ENCODE measurements around the gene GHSR. TPM values are rescaled to one million over a fixed set of nuclear protein-coding genes. Genes with fewer than 3 reads are reported as not detected.

Gene GHSR
- total and polyA plus RNA-seq, 4 donors: not detected

GRCh38 chr3:172465281-172465680, 17.0 kb upstream of the GHSR start (continued):
- TF ChIP-seq, protein P1, sequence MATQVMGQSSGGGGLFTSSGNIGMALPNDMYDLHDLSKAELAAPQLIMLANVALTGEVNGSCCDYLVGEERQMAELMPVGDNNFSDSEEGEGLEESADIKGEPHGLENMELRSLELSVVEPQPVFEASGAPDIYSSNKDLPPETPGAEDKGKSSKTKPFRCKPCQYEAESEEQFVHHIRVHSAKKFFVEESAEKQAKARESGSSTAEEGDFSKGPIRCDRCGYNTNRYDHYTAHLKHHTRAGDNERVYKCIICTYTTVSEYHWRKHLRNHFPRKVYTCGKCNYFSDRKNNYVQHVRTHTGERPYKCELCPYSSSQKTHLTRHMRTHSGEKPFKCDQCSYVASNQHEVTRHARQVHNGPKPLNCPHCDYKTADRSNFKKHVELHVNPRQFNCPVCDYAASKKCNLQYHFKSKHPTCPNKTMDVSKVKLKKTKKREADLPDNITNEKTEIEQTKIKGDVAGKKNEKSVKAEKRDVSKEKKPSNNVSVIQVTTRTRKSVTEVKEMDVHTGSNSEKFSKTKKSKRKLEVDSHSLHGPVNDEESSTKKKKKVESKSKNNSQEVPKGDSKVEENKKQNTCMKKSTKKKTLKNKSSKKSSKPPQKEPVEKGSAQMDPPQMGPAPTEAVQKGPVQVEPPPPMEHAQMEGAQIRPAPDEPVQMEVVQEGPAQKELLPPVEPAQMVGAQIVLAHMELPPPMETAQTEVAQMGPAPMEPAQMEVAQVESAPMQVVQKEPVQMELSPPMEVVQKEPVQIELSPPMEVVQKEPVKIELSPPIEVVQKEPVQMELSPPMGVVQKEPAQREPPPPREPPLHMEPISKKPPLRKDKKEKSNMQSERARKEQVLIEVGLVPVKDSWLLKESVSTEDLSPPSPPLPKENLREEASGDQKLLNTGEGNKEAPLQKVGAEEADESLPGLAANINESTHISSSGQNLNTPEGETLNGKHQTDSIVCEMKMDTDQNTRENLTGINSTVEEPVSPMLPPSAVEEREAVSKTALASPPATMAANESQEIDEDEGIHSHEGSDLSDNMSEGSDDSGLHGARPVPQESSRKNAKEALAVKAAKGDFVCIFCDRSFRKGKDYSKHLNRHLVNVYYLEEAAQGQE (IDR thresholded peaks at IDR 0.05): no peak

DNA sequence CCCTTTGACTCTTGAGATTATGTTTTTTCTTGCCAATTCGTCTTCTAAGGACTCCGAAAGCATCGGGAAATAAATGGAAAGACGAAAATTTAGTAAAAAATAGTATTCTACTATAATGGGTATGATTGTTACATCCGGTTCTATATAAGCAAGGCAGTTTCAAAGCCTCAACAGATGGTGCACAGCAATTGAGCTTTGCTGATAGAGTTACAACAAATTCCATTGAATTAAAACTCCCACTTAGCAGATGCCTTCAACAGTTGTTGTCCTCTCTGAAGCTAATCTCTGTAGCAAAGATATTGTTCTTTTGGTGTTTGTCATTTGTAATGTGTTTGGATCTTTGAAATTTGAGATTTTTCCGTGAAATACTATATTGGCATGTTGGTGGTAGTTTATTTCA, 16.1 kb upstream of the GHSR start:
- H3K4me3 ChIP-seq (ENCODE audit: low read depth in 1 of 3, low read length in 3 of 3): no peak overlapping the region
- no peaks in the 10 kb centered on the region for H3K9me3 ChIP-seq (ENCODE audit: control insufficient read depth in 4 of 4, low read length in 3 of 4)
- no peaks in the 10 kb centered on the region for H3K36me3 ChIP-seq (ENCODE audit: control insufficient read depth in 4 of 4, insufficient read depth in 3 of 4, low read depth in 1 of 4, low read length in 3 of 4)
- TF ChIP-seq HNF4A (conservative IDR thresholded peaks at IDR 0.05) (no peak), JUND (IDR thresholded peaks at IDR 0.05) (no peak), TAF1 (conservative IDR thresholded peaks at IDR 0.05) (no peak), YY1 (IDR thresholded peaks at IDR 0.05) (no peak), SP1 (IDR thresholded peaks at IDR 0.05) (no peak)
- TF ChIP-seq, protein P2, sequence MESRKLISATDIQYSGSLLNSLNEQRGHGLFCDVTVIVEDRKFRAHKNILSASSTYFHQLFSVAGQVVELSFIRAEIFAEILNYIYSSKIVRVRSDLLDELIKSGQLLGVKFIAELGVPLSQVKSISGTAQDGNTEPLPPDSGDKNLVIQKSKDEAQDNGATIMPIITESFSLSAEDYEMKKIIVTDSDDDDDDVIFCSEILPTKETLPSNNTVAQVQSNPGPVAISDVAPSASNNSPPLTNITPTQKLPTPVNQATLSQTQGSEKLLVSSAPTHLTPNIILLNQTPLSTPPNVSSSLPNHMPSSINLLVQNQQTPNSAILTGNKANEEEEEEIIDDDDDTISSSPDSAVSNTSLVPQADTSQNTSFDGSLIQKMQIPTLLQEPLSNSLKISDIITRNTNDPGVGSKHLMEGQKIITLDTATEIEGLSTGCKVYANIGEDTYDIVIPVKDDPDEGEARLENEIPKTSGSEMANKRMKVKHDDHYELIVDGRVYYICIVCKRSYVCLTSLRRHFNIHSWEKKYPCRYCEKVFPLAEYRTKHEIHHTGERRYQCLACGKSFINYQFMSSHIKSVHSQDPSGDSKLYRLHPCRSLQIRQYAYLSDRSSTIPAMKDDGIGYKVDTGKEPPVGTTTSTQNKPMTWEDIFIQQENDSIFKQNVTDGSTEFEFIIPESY (IDR thresholded peaks at IDR 0.05): no peak
- TF ChIP-seq, protein P3, sequence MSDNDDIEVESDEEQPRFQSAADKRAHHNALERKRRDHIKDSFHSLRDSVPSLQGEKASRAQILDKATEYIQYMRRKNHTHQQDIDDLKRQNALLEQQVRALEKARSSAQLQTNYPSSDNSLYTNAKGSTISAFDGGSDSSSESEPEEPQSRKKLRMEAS (IDR thresholded peaks at IDR 0.05): no peak
- TF ChIP-seq, protein P4, sequence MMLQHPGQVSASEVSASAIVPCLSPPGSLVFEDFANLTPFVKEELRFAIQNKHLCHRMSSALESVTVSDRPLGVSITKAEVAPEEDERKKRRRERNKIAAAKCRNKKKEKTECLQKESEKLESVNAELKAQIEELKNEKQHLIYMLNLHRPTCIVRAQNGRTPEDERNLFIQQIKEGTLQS (IDR thresholded peaks at IDR 0.05): no peak
- 88% methylated on average over 6 of the region's 6 CpGs for WGBS
- DNase-seq (ENCODE audit: low spot score): no peak
- no peak overlapping the region for H3K9ac ChIP-seq (ENCODE audit: low read depth in 1 of 2, low read length in 2 of 2)
- no peak overlapping the region for H3K27ac ChIP-seq (ENCODE audit: low read depth in 1 of 2, low read length in 2 of 2)
- no peaks in the 10 kb centered on the region for H3K27me3 ChIP-seq (ENCODE audit: control insufficient read depth in 4 of 4, insufficient read depth in 4 of 4, low read length in 3 of 4)
- H3K4me1 ChIP-seq (ENCODE audit: control insufficient read depth in 4 of 4, insufficient read depth in 4 of 4, low read length in 3 of 4): no peaks in the 10 kb centered on the region

GRCh38 chr3:172461530-172462138, 13.4 kb upstream of the GHSR start:
- Histone ChIP-seq H3K36me3 (ENCODE audit: control insufficient read depth in 4 of 4, insufficient read depth in 3 of 4, low read depth in 1 of 4, low read length in 3 of 4) (no peaks in the 10 kb centered on the region), H3K4me3 (ENCODE audit: low read depth in 1 of 3, low read length in 3 of 3) (no peak overlapping the region), H3K9me3 (ENCODE audit: control insufficient read depth in 4 of 4, low read length in 3 of 4) (no peaks in the 10 kb centered on the region), H3K9ac (ENCODE audit: low read depth in 1 of 2, low read length in 2 of 2) (no peak overlapping the region), H3K27ac (ENCODE audit: low read depth in 1 of 2, low read length in 2 of 2) (no peak overlapping the region), H3K27me3 (ENCODE audit: control insufficient read depth in 4 of 4, insufficient read depth in 4 of 4, low read length in 3 of 4) (no peaks in the 10 kb centered on the region), H3K4me1 (ENCODE audit: control insufficient read depth in 4 of 4, insufficient read depth in 4 of 4, low read length in 3 of 4) (no peaks in the 10 kb centered on the region)
- 25% methylated on average over 5 of the region's 5 CpGs for WGBS
- no peak for DNase-seq (ENCODE audit: low spot score)
- TF ChIP-seq, protein P2 (IDR thresholded peaks at IDR 0.05): no peak
- TF ChIP-seq YY1 (IDR thresholded peaks at IDR 0.05) (no peak), RXRA (IDR thresholded peaks at IDR 0.05) (no peak), FOXA2 (IDR thresholded peaks at IDR 0.05) (no peak), JUND (IDR thresholded peaks at IDR 0.05) (no peak), HNF4A (conservative IDR thresholded peaks at IDR 0.05) (no peak), EGR1 (IDR thresholded peaks at IDR 0.05; ENCODE audit: low read depth in 2 of 2) (no peak), SP1 (IDR thresholded peaks at IDR 0.05) (no peak), FOXA1 (IDR thresholded peaks at IDR 0.05) (no peak), GABPA (IDR thresholded peaks at IDR 0.05 in 1 of 2, conservative IDR thresholded peaks at IDR 0.05 in 1 of 2) (no peak), NR2F2 (IDR thresholded peaks at IDR 0.05) (no peak), RAD21 (IDR thresholded peaks at IDR 0.05) (peak; percentile 71 to 72), TAF1 (conservative IDR thresholded peaks at IDR 0.05) (no peak), HNF4G (IDR thresholded peaks at IDR 0.05) (no peak)
- TF ChIP-seq, protein P1 (IDR thresholded peaks at IDR 0.05): no peak
- TF ChIP-seq, protein P4 (IDR thresholded peaks at IDR 0.05): no peak
